ENCODE data around the gene RRM1. TPM values are rescaled to one million over a fixed set of nuclear protein-coding genes. Genes with fewer than 3 reads are reported as not detected.
"Not testable (repeated sequence)": the region's sequence is repeated elsewhere in the genome, so short reads cannot be mapped to it uniquely, and the experiment has no call there.

The RRM1 gene
- total RNA-seq, 1 experiment from 2014 or later: 68.1 TPM

DNA sequence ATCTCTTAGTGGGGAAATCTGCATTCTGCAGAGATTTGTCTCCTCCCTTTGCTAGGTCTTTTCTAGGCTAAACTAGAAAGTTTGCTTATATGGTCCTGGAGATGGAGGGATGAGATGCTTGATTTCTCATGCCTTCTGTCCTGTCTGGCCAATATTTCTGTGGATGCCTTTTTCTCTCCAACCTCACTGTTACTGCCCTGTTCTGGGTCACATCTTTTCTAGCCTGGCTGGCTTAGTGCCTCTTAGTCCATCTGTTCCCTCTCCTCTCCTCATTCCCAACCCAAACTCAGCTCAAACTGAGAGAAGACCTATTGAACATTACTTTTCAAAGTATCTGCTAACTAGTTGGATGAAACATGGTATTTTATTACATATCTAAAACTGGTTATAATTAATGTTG, 62.0 kb downstream of the RRM1 start:
- Histone ChIP-seq H3K9me2 (ENCODE audit: insufficient read depth) (no peaks in the 10 kb centered on the region), H3K9me3 (ENCODE audit: insufficient read depth, low read depth) (no peaks in the 10 kb centered on the region), H3K36me3 (ENCODE audit: low read depth) (no peaks in the 10 kb centered on the region), H4K20me1 (ENCODE audit: insufficient read depth) (no peaks in the 10 kb centered on the region), H3K27me3 (ENCODE audit: insufficient read depth, low read depth) (no peaks in the 10 kb centered on the region), H3K4me3 (no peak overlapping the region), H3K4me2 (no peak overlapping the region), H3K27ac (no peak overlapping the region), H2AFZ (no peak overlapping the region), H3F3A (ENCODE audit: insufficient read depth, low read depth) (no peaks in the 10 kb centered on the region), H3K79me2 (ENCODE audit: low read depth) (no peaks in the 10 kb centered on the region), H3K4me1 (replicated peaks; ENCODE audit: insufficient read depth) (no peaks in the 10 kb centered on the region)
- ChIA-PET POLR2A (ENCODE audit: unreplicated experiment) (no interaction called here), CTCF (no interaction called here)
- intact Hi-C loops (cut with micrococcal nuclease; ENCODE audit: unreplicated experiment): no loop called here
- no peak for DNase-seq
- no TSS peak for BruUV-seq (replicated peaks)
- no peak for TF ChIP-seq EZH2 (IDR thresholded peaks at IDR 0.05; ENCODE audit: low read depth)

DNA sequence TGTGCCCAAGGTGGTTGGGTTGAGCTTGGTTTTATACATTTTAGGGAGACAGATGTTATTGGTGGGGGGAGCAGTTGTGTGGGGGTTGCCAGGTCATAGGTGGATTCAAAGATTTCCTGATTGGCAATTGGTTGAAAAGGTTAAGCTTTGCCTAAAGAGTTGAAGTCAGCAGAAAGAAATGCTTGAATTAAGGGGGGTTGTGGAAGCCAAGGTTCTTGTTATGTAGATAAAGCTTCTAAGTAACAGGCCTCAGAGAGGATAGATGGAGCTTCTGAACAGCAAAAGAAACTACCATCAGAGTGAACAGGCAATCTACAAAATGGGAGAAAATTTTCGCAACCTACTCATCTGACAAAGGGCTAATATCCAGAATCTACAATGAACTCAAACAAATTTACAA, 64.2 kb downstream of the RRM1 start:
- H3F3A ChIP-seq (ENCODE audit: insufficient read depth, low read depth); intact Hi-C loops (cut with micrococcal nuclease; ENCODE audit: unreplicated experiment); H2AFZ ChIP-seq; H3K4me1 ChIP-seq (replicated peaks; ENCODE audit: insufficient read depth); H3K27me3 ChIP-seq (ENCODE audit: insufficient read depth, low read depth); H3K79me2 ChIP-seq (ENCODE audit: low read depth); H4K20me1 ChIP-seq (ENCODE audit: insufficient read depth); POLR2A ChIA-PET (ENCODE audit: unreplicated experiment); BruUV-seq (replicated peaks); H3K36me3 ChIP-seq (ENCODE audit: low read depth); CTCF ChIA-PET; H3K4me2 ChIP-seq; H3K27ac ChIP-seq; DNase-seq; H3K4me3 ChIP-seq; H3K9me3 ChIP-seq (ENCODE audit: insufficient read depth, low read depth); H3K9me2 ChIP-seq (ENCODE audit: insufficient read depth): not testable (repeated sequence)

DNA sequence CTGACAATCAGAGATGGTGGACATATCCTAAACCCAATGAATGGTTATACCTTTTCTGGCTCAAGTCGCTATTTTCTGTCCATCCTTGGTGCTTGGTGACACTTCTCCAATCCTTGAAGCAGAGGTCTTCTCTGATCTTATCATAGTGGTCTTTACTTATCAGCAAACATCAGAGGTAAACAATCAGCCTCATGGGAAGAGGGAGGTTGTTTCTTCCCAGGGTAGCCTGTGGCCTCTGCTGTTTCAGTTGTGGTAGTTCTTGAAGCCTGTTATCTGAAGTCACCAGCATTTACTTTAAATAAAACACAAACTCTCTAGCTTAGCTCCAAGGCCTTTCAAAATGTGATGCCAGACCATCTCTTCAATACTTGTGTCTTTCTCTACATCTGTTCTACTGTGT, 66.7 kb downstream of the RRM1 start:
- no peaks in the 10 kb centered on the region for H3K4me1 ChIP-seq (replicated peaks; ENCODE audit: insufficient read depth)
- no peak for DNase-seq
- H3K27ac ChIP-seq: no peak overlapping the region
- POLR2A ChIA-PET (ENCODE audit: unreplicated experiment): no interaction called here
- no peaks in the 10 kb centered on the region for H3K36me3 ChIP-seq (ENCODE audit: low read depth)
- H3F3A ChIP-seq (ENCODE audit: insufficient read depth, low read depth): no peaks in the 10 kb centered on the region
- no peaks in the 10 kb centered on the region for H4K20me1 ChIP-seq (ENCODE audit: insufficient read depth)
- H3K9me2 ChIP-seq (ENCODE audit: insufficient read depth): no peaks in the 10 kb centered on the region
- TF ChIP-seq, protein P1, sequence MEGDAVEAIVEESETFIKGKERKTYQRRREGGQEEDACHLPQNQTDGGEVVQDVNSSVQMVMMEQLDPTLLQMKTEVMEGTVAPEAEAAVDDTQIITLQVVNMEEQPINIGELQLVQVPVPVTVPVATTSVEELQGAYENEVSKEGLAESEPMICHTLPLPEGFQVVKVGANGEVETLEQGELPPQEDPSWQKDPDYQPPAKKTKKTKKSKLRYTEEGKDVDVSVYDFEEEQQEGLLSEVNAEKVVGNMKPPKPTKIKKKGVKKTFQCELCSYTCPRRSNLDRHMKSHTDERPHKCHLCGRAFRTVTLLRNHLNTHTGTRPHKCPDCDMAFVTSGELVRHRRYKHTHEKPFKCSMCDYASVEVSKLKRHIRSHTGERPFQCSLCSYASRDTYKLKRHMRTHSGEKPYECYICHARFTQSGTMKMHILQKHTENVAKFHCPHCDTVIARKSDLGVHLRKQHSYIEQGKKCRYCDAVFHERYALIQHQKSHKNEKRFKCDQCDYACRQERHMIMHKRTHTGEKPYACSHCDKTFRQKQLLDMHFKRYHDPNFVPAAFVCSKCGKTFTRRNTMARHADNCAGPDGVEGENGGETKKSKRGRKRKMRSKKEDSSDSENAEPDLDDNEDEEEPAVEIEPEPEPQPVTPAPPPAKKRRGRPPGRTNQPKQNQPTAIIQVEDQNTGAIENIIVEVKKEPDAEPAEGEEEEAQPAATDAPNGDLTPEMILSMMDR (conservative IDR thresholded peaks at IDR 0.05): no peak
- no peak for TF ChIP-seq EZH2 (IDR thresholded peaks at IDR 0.05; ENCODE audit: low read depth)
- no peaks in the 10 kb centered on the region for H3K27me3 ChIP-seq (ENCODE audit: insufficient read depth, low read depth)
- no peaks in the 10 kb centered on the region for H3K79me2 ChIP-seq (ENCODE audit: low read depth)
- no peak overlapping the region for H2AFZ ChIP-seq
- no peak overlapping the region for H3K4me3 ChIP-seq
- intact Hi-C loops (cut with micrococcal nuclease; ENCODE audit: unreplicated experiment): no loop called here
- no peaks in the 10 kb centered on the region for H3K9me3 ChIP-seq (ENCODE audit: insufficient read depth, low read depth)
- no TSS peak for BruUV-seq (replicated peaks)
- CTCF ChIA-PET: no interaction called here
- H3K4me2 ChIP-seq: no peak overlapping the region

GRCh38 chr11:4164884-4165590, 70.4 kb downstream of the RRM1 start:
- no peaks in the 10 kb centered on the region for H3K36me3 ChIP-seq (ENCODE audit: low read depth)
- POLR2A ChIA-PET (ENCODE audit: unreplicated experiment): no interaction called here
- H3K9me2 ChIP-seq (ENCODE audit: insufficient read depth): no peaks in the 10 kb centered on the region
- H3K4me1 ChIP-seq (replicated peaks; ENCODE audit: insufficient read depth): no peaks in the 10 kb centered on the region
- H3K9me3 ChIP-seq (ENCODE audit: insufficient read depth, low read depth): no peaks in the 10 kb centered on the region
- no peaks in the 10 kb centered on the region for H3K27me3 ChIP-seq (ENCODE audit: insufficient read depth, low read depth)
- BruUV-seq (replicated peaks): no TSS peak
- CTCF ChIA-PET: no interaction called here
- TF ChIP-seq, protein P1 (conservative IDR thresholded peaks at IDR 0.05): no peak
- TF ChIP-seq EZH2 (IDR thresholded peaks at IDR 0.05; ENCODE audit: low read depth): no peak
- H3K79me2 ChIP-seq (ENCODE audit: low read depth): no peaks in the 10 kb centered on the region
- no peak for DNase-seq
- intact Hi-C loops (cut with micrococcal nuclease; ENCODE audit: unreplicated experiment): no loop called here
- H3K4me2 ChIP-seq: no peak overlapping the region
- no peaks in the 10 kb centered on the region for H4K20me1 ChIP-seq (ENCODE audit: insufficient read depth)
- H3K27ac ChIP-seq: no peak overlapping the region
- no peak overlapping the region for H3K4me3 ChIP-seq
- H2AFZ ChIP-seq: no peak overlapping the region
- no peaks in the 10 kb centered on the region for H3F3A ChIP-seq (ENCODE audit: insufficient read depth, low read depth)
